Glutamatergic neuron (in vitro differentiated cells): ENCODE results near the gene KLF4. TPM values are rescaled to one million over a fixed set of nuclear protein-coding genes. Genes with fewer than 3 reads are reported as not detected.
"Not testable (repeated sequence)": the region's sequence is repeated elsewhere in the genome, so short reads cannot be mapped to it uniquely, and the experiment has no call there.

ENCODE experiments used
- DNase-seq: peaks from one replicate; pipeline ENCODE4 v3.0.0; 2022
- H3K27ac Mint-ChIP-seq: one replicate; pipeline ENCODE4 v1.8.0; 2020; ENCODE audit warnings: mild to moderate bottlenecking, mixed read lengths, inconsistent platforms; ENCODE audit not compliant: unreplicated experiment
- H3K27me3 Mint-ChIP-seq: one replicate; pipeline ENCODE4 v1.8.0; 2020; ENCODE audit warnings: mild to moderate bottlenecking, moderate library complexity, mixed read lengths, inconsistent platforms; ENCODE audit not compliant: unreplicated experiment
- H3K36me3 Mint-ChIP-seq: one replicate; pipeline ENCODE4 v1.8.0; 2020; ENCODE audit warnings: mild to moderate bottlenecking, mixed read lengths, inconsistent platforms; ENCODE audit not compliant: unreplicated experiment
- H3K4me1 Mint-ChIP-seq: one replicate; pipeline ENCODE4 v1.8.0; 2020; ENCODE audit warnings: mild to moderate bottlenecking, low read depth, mixed read lengths, inconsistent platforms; ENCODE audit not compliant: unreplicated experiment
- H3K4me3 Mint-ChIP-seq: one replicate; pipeline ENCODE4 v1.8.0; 2020; ENCODE audit warnings: mild to moderate bottlenecking, mixed read lengths, inconsistent platforms; ENCODE audit not compliant: unreplicated experiment
- H3K9me3 Mint-ChIP-seq: one replicate; pipeline ENCODE4 v1.8.0; 2020; ENCODE audit warnings: mild to moderate bottlenecking, moderate library complexity, mixed read lengths, inconsistent platforms; ENCODE audit not compliant: unreplicated experiment
- CTCF ChIP-seq: fragments of 200-600 bp; sonication (generic); IDR thresholded peaks from one replicate; pipeline ENCODE4 v1.5.0; 2021; ENCODE audit not compliant: partially characterized antibody, unreplicated experiment
- total RNA-seq: library from RNA; stranded (reverse); fragmentation: NEBNext Ultra II Directional; extraction: Animal tissue kit (Norgen Biotek cat#: 25700); gene quantifications from one replicate; pipeline ENCODE4 v1.2.1, GENCODE V29; 2021; ENCODE audit not compliant: unreplicated experiment

The KLF4 gene
- total RNA-seq, 1 donor from 2014 or later: 72.1 TPM

GRCh38 chr9:107491081-107492053 is 1.8 kb upstream of the KLF4 start:
- TF ChIP-seq CTCF: no peak
- peak overlapping the region; percentile 91 for H3K4me3 Mint-ChIP-seq
- H3K4me1 Mint-ChIP-seq: peaks cover 5% of the 10 kb centered on the region
- peaks cover 24% of the 10 kb centered on the region for H3K27me3 Mint-ChIP-seq
- peaks cover 8% of the 10 kb centered on the region for H3K9me3 Mint-ChIP-seq
- H3K27ac Mint-ChIP-seq: no peak overlapping the region
- DNase-seq: peak; percentile 16
- H3K36me3 Mint-ChIP-seq: no peaks in the 10 kb centered on the region

DNA sequence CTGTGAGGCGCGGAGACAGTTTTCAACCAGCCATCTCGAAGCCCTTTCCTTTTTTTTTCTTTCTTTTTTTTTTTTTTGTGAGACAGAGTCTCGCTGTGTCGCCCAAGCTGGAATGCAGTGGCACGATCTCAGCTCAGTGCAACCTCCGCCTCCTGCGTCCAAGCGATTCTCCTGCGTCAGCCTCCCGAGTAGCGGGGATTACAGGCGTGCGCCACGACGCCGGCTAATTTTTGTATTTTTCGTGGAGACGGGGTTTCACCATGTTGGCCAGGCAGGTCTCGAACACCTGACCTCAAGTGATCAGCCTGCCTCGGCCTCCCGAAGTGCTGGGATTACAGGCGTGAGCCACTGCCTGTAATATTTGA is 1.0 kb upstream of the KLF4 start:
- Mint-ChIP-seq H3K27me3 (peaks cover 24% of the 10 kb centered on the region), H3K4me3 (peak overlapping the region; percentile 91), H3K27ac (peak overlapping the region; percentile 66)
- not testable (repeated sequence) for H3K36me3 Mint-ChIP-seq, H3K9me3 Mint-ChIP-seq, H3K4me1 Mint-ChIP-seq
- peak; percentile 22 for DNase-seq

- Mint-ChIP-seq H3K4me3 (peak overlapping the region; percentile 86), H3K27ac (no peak overlapping the region), H3K27me3 (peaks cover 24% of the 10 kb centered on the region), H3K4me1 (peaks cover 5% of the 10 kb centered on the region), H3K36me3 (no peaks in the 10 kb centered on the region), H3K9me3 (peaks cover 8% of the 10 kb centered on the region)
- no peak for TF ChIP-seq CTCF
- DNase-seq: no peak
Measured at GRCh38 chr9:107489144-107489673, 360 bp downstream of the KLF4 start.

GRCh38 chr9:107488375-107489143 is 1.0 kb downstream of the KLF4 start:
- Mint-ChIP-seq H3K36me3 (no peaks in the 10 kb centered on the region), H3K9me3 (peaks cover 8% of the 10 kb centered on the region), H3K27me3 (peaks cover 24% of the 10 kb centered on the region), H3K27ac (no peak overlapping the region), H3K4me3 (peak overlapping the region; percentile 86), H3K4me1 (peaks cover 5% of the 10 kb centered on the region)
- no peak for TF ChIP-seq CTCF
- peak; percentile 53 for DNase-seq

GRCh38 chr9:107487521-107488374 is 1.8 kb downstream of the KLF4 start:
- Mint-ChIP-seq H3K9me3 (peaks cover 8% of the 10 kb centered on the region), H3K36me3 (no peaks in the 10 kb centered on the region), H3K27ac (no peak overlapping the region), H3K4me3 (peak overlapping the region; percentile 46), H3K27me3 (peaks cover 24% of the 10 kb centered on the region), H3K4me1 (peaks cover 5% of the 10 kb centered on the region)
- DNase-seq: peak; percentile 78
- peak; percentile 71 for TF ChIP-seq CTCF
